CD14-positive monocyte (primary cell): ENCODE results near the gene HSPB3. TPM values are rescaled to one million over a fixed set of nuclear protein-coding genes. Genes with fewer than 3 reads are reported as not detected.

Experiments
- DNase-seq, 3 donors: peaks; one replicate each; pipeline ENCODE4 v3.0.0-alpha.2; 2011 to 2022
- H2AFZ ChIP-seq: 2 replicates; pipeline ENCODE4 v1.6.0; 2012; ENCODE audit warnings: mild to moderate bottlenecking, low read depth, low read length, inconsistent platforms; ENCODE audit not compliant: insufficient read depth, poor library complexity, severe bottlenecking
- H3K27ac ChIP-seq, 2 donors: 1 replicate in 1 of 2; 2 replicates in 1 of 2; pipeline ENCODE4 v1.5.1; 2012 to 2013; ENCODE audit warnings: low read length in 2 of 2, control low read depth in 1 of 2, inconsistent platforms in 1 of 2, low read depth in 1 of 2, mild to moderate bottlenecking in 1 of 2
- H3K27me3 ChIP-seq, 2 donors: one replicate each; pipeline versions ENCODE4 v1.6.0 to v1.6.1; 2011 to 2013; ENCODE audit warnings: low read length in 2 of 2; ENCODE audit not compliant: control insufficient read depth in 2 of 2, insufficient read depth in 2 of 2
- H3K36me3 ChIP-seq, 2 donors: replicated peaks in 1 of 2; 1 replicate in 1 of 2; 2 replicates in 1 of 2; pipeline versions ENCODE4 v1.5.1 to v1.6.1; 2012 to 2013; ENCODE audit warnings: low read length in 2 of 2, control low read depth in 1 of 2, inconsistent platforms in 1 of 2, mild to moderate bottlenecking in 1 of 2; ENCODE audit not compliant: insufficient read depth in 2 of 2, control insufficient read depth in 1 of 2
- H3K4me1 ChIP-seq, 2 donors: 1 replicate in 1 of 2; 2 replicates in 1 of 2; pipeline versions ENCODE4 v1.5.1 to v1.6.1; 2012 to 2013; ENCODE audit warnings: low read length in 2 of 2, control low read depth in 1 of 2, inconsistent platforms in 1 of 2, mild to moderate bottlenecking in 1 of 2, moderate library complexity in 1 of 2; ENCODE audit not compliant: insufficient read depth in 2 of 2, control insufficient read depth in 1 of 2
- H3K4me2 ChIP-seq: replicated peaks from 2 replicates; pipeline ENCODE3; 2012; ENCODE audit warnings: low read length, moderate library complexity, mild to moderate bottlenecking; ENCODE audit not compliant: poor library complexity, severe bottlenecking; ENCODE audit errors: extremely low read depth
- H3K4me3 ChIP-seq, 3 experiments: fragments of 200-600 bp in 1 of 3; sonication (generic) in 1 of 3; replicated peaks in 1 of 3; 1 replicate in 2 of 3; 2 replicates in 1 of 3; pipeline ENCODE4 v1.5.1; 2011 to 2013; ENCODE audit warnings: low read length in 3 of 3, mild to moderate bottlenecking in 3 of 3, control low read depth in 2 of 3, low read depth in 2 of 3, inconsistent platforms in 1 of 3, moderate library complexity in 1 of 3
- H3K79me2 ChIP-seq: 2 replicates; pipeline ENCODE4 v1.6.0; 2012; ENCODE audit warnings: mild to moderate bottlenecking, control low read depth, inconsistent platforms, low read length, moderate library complexity; ENCODE audit not compliant: insufficient read depth
- H3K9ac ChIP-seq: 2 replicates; pipeline ENCODE4 v1.6.0; 2017; ENCODE audit warnings: low read length, mild to moderate bottlenecking; ENCODE audit not compliant: insufficient read depth, poor library complexity, severe bottlenecking
- H3K9me3 ChIP-seq, 2 donors: replicated peaks in 1 of 2; 1 replicate in 1 of 2; 2 replicates in 1 of 2; pipeline versions ENCODE4 v1.5.1 to v1.6.1; 2012 to 2013; ENCODE audit warnings: low read length in 2 of 2, control low read depth in 1 of 2; ENCODE audit not compliant: control insufficient read depth in 1 of 2, insufficient read depth in 1 of 2
- H4K20me1 ChIP-seq: 2 replicates; pipeline ENCODE4 v1.6.0; 2012; ENCODE audit warnings: mild to moderate bottlenecking, low read length, control low read depth, moderate library complexity; ENCODE audit not compliant: insufficient read depth
- H3K27ac Mint-ChIP-seq, 7 donors: one replicate each; pipeline ENCODE4 v1.8.0; 2020; ENCODE audit warnings: mild to moderate bottlenecking in 7 of 7, mixed read lengths in 7 of 7, moderate library complexity in 6 of 7, inconsistent platforms in 2 of 7
- H3K27me3 Mint-ChIP-seq, 3 donors: one replicate each; pipeline ENCODE4 v1.8.0; 2021 to 2022; ENCODE audit warnings: low read depth in 3 of 3, mild to moderate bottlenecking in 3 of 3, mixed read lengths in 3 of 3, moderate library complexity in 3 of 3, inconsistent platforms in 1 of 3
- H3K36me3 Mint-ChIP-seq, 2 donors: one replicate each; pipeline ENCODE4 v1.8.0; 2020; ENCODE audit warnings: mixed read lengths in 2 of 2, inconsistent platforms in 1 of 2, mild to moderate bottlenecking in 1 of 2
- H3K4me1 Mint-ChIP-seq: one replicate; pipeline ENCODE4 v1.8.0; 2020; ENCODE audit warnings: mild to moderate bottlenecking, mixed read lengths
- H3K4me3 Mint-ChIP-seq, 2 donors: one replicate each; pipeline ENCODE4 v1.8.0; 2020; ENCODE audit warnings: mild to moderate bottlenecking in 2 of 2, mixed read lengths in 2 of 2, moderate library complexity in 1 of 2
- H3K9me3 Mint-ChIP-seq, 7 donors: one replicate each; pipeline ENCODE4 v1.8.0; 2020 to 2022; ENCODE audit warnings: mixed read lengths in 7 of 7, mild to moderate bottlenecking in 6 of 7, moderate library complexity in 6 of 7, inconsistent platforms in 2 of 7
- WGBS: methylation state at CpG from one replicate; pipeline ENCODE4 v1.1.5; 2013; ENCODE audit warnings: missing lambda C conversion rate; ENCODE audit not compliant: insufficient coverage; 5-methylcytosine and 5-hydroxymethylcytosine counted together
- intact Hi-C, 2 donors: fragments of 100-400 bp; cut with micrococcal nuclease; formaldehyde crosslinking; loops; one replicate each; pipeline versions ENCODE4 v1.15.0 to v1.15.1; 2023
- polyA minus RNA-seq: library from RNA; depleted of rRNA, polyadenylated mRNA; stranded (reverse); fragments of >200 nt; gene quantifications from 2 replicates; pipeline ENCODE4 v1.2.3, GENCODE V29; 2012
- polyA plus RNA-seq, 3 donors: library from polyadenylated mRNA; depleted of rRNA in 1 of 3; unstranded in 2 of 3; stranded (reverse) in 1 of 3; fragments of 300-500 nt in 2 of 3; fragments of >200 nt in 1 of 3; fragmentation: Illumina TruSeq in 2 of 3; gene quantifications; 1 replicate in 2 of 3; 2 replicates in 1 of 3; pipeline ENCODE4 v1.2.3, GENCODE V29; 2012 to 2021
- total RNA-seq, 12 experiments: library from RNA in 1 of 12; stranded (reverse) in 1 of 12; fragments of 120-200 nt in 1 of 12; gene quantifications; one replicate each; pipeline ENCODE4 v1.2.4 and lab custom pipeline; 2013 to 2026; ENCODE audit warnings: mixed read lengths in 6 of 12, inconsistent platforms in 1 of 12
- TF ChIP-seq, protein P1 (sequence below): fragments of 200-600 bp; IDR thresholded peaks from one replicate; pipeline ENCODE4 v1.8.0; 2022; ENCODE audit warnings: antibody characterized with exemption, mild to moderate bottlenecking

The HSPB3 gene, protein sequence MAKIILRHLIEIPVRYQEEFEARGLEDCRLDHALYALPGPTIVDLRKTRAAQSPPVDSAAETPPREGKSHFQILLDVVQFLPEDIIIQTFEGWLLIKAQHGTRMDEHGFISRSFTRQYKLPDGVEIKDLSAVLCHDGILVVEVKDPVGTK
- total RNA-seq (2013), result not detected
- not detected for polyA plus RNA-seq
- not detected in 2 replicates for polyA minus RNA-seq
- 0 to 0.75 (median 0) reads per million in 11 experiments for total RNA-seq (lab: John Stamatoyannopoulos, UW)

DNA sequence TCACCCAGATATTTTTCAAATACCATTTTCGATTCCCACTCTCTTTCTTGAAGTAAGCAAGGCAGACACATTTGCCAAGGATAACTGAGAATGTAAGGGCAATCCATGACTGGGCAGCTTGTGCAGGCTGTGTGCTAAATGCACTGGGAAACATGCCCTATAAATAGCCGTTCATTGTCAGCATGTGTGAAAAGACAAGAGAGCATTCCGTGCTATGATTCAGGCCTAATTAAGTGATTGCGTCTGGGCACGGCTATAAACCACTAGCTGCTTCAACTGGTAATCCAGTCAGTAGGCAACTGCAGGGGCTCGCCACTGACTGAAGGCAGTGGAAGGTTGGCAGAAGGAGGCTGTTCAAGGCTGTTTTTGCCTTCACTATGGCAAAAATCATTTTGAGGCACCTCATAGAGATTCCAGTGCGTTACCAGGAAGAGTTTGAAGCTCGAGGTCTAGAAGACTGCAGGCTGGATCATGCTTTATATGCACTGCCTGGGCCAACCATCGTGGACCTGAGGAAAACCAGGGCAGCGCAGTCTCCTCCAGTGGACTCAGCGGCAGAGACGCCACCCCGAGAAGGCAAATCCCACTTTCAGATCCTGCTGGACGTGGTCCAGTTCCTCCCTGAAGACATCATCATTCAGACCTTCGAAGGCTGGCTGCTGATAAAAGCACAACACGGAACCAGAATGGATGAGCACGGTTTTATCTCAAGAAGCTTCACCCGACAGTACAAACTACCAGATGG, at the start of gene HSPB3:
TSS of gene HSPB3 (plus strand) at position 287 of the 745 bp plus-strand sequence. CDS start at position 378, 91 bp downstream.
- intact Hi-C loops, result no loop called here
- Histone ChIP-seq H3K9ac (no peak within 1 kb of the TSS), H3K4me2 (no peak within 1 kb of the TSS), H4K20me1 (no peaks in the 10 kb centered on the region), H3K9me3 (no peaks in the 10 kb centered on the region), H3K4me3 (no peak within 1 kb of the TSS), H3K27me3 (peaks cover 0 to 3% of the 10 kb centered on the region in 2 donors), H3K4me1 (no peaks in the 10 kb centered on the region), H2AFZ (no peak within 1 kb of the TSS), H3K36me3 (no peaks in the 10 kb centered on the region), H3K79me2 (no peaks in the 10 kb centered on the region), H3K27ac (no peak within 1 kb of the TSS)
- Mint-ChIP-seq H3K27me3 (peaks cover 3 to 8% (median 6%) of the 10 kb centered on the region in 3 donors), H3K27ac (no peak within 1 kb of the TSS), H3K4me3 (no peak within 1 kb of the TSS), H3K4me1 (no peaks in the 10 kb centered on the region), H3K36me3 (no peaks in the 10 kb centered on the region), H3K9me3 (peaks cover 0 to 8% (median 4%) of the 10 kb centered on the region in 7 donors)
- TF ChIP-seq, protein P1, sequence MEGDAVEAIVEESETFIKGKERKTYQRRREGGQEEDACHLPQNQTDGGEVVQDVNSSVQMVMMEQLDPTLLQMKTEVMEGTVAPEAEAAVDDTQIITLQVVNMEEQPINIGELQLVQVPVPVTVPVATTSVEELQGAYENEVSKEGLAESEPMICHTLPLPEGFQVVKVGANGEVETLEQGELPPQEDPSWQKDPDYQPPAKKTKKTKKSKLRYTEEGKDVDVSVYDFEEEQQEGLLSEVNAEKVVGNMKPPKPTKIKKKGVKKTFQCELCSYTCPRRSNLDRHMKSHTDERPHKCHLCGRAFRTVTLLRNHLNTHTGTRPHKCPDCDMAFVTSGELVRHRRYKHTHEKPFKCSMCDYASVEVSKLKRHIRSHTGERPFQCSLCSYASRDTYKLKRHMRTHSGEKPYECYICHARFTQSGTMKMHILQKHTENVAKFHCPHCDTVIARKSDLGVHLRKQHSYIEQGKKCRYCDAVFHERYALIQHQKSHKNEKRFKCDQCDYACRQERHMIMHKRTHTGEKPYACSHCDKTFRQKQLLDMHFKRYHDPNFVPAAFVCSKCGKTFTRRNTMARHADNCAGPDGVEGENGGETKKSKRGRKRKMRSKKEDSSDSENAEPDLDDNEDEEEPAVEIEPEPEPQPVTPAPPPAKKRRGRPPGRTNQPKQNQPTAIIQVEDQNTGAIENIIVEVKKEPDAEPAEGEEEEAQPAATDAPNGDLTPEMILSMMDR, result no peak
- WGBS, result 95% methylated on average over 17 of the region's 18 CpGs
- no peak for DNase-seq

DNA sequence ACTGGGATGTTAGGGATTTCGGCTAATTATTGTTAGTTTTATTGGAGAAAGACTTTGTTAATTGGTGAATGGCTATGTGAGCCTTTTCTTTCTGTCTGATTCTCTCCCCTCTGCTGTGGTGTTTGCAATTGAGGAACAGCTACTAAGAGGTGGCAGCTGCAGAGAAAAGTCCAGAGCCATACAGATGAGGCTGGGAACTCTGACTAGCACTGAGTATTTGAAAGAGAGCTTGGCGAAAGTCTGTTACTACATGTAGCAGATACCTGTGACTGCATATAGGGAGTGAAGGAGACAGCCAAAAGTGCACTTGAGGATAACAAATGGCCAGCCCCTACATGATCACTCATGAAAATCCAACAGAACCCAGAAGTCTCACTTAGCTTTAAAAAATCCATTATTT, 44.3 kb upstream of the HSPB3 start:
- Histone ChIP-seq H2AFZ (no peak overlapping the region), H3K4me3 (no peak overlapping the region), H3K9ac (no peak overlapping the region), H3K4me1 (no peaks in the 10 kb centered on the region), H3K79me2 (no peaks in the 10 kb centered on the region), H4K20me1 (no peaks in the 10 kb centered on the region), H3K27ac (no peak overlapping the region), H3K9me3 (no peaks in the 10 kb centered on the region), H3K27me3 (no peaks in the 10 kb centered on the region), H3K4me2 (no peak overlapping the region), H3K36me3 (no peaks in the 10 kb centered on the region)
- peaks cover 0 to 2% (median 0%) of the 10 kb centered on the region in 7 donors for H3K9me3 Mint-ChIP-seq
- peaks cover 1 to 10% (median 2%) of the 10 kb centered on the region in 3 donors for H3K27me3 Mint-ChIP-seq
- 100% methylated on average over 2 of the region's 2 CpGs for WGBS
- DNase-seq, result no peak
- H3K36me3 Mint-ChIP-seq, result no peaks in the 10 kb centered on the region
- intact Hi-C loops, result loop anchor here in 1 of 2 donors (5.0 kb wide), 1 partner anchor 164 kb away; no protein-coding TSS in a partner anchor
- H3K4me1 Mint-ChIP-seq, result no peaks in the 10 kb centered on the region
- TF ChIP-seq, protein P1, result no peak
- H3K4me3 Mint-ChIP-seq, result no peak overlapping the region
- no peak overlapping the region for H3K27ac Mint-ChIP-seq
